Vagina (tissue), 2 donors: ENCODE measurements around the gene CCKAR.

Source experiments
- POLR2A ChIP-seq, 2 donors: fragments of 450-650 bp; IDR thresholded peaks; one replicate each; pipeline ENCODE4 v1.6.1; 2017; ENCODE audit warnings: antibody characterized with exemption in 2 of 2, mild to moderate bottlenecking in 2 of 2, moderate library complexity in 2 of 2
- TF ChIP-seq, protein P1 (sequence below), 3 experiments: fragments of 450-650 bp in 2 of 3; fragments of 200-600 bp in 1 of 3; sonication (generic) in 1 of 3; IDR thresholded peaks; one replicate each; pipeline ENCODE4 v1.5.1; 2017 to 2019; ENCODE audit warnings: antibody characterized with exemption in 3 of 3, mild to moderate bottlenecking in 2 of 3, moderate library complexity in 2 of 3

DNA sequence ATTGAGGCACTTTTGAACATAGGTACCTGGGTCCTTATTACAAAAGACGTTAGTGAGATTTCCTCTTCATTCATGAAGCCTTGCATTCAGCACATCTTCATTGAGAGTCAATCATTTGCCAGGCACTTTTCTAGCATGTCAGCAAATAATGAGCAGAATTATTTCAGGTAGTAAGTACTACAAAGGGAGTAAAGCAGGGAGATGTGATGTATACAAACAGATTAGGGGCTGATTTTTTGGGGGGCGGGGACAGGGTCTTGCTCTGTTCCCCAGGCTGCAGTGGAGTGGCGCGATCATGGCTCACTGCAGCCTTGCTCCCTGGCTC, 638 bp upstream of the CCKAR start:
- no peak for TF ChIP-seq POLR2A (IDR thresholded peaks at IDR 0.05)
- TF ChIP-seq, protein P1, sequence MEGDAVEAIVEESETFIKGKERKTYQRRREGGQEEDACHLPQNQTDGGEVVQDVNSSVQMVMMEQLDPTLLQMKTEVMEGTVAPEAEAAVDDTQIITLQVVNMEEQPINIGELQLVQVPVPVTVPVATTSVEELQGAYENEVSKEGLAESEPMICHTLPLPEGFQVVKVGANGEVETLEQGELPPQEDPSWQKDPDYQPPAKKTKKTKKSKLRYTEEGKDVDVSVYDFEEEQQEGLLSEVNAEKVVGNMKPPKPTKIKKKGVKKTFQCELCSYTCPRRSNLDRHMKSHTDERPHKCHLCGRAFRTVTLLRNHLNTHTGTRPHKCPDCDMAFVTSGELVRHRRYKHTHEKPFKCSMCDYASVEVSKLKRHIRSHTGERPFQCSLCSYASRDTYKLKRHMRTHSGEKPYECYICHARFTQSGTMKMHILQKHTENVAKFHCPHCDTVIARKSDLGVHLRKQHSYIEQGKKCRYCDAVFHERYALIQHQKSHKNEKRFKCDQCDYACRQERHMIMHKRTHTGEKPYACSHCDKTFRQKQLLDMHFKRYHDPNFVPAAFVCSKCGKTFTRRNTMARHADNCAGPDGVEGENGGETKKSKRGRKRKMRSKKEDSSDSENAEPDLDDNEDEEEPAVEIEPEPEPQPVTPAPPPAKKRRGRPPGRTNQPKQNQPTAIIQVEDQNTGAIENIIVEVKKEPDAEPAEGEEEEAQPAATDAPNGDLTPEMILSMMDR (IDR thresholded peaks at IDR 0.05) = no peak
